Calu3 (cell line): ENCODE measurements around the gene SMURF2. TPM values are rescaled to one million over a fixed set of nuclear protein-coding genes. Genes with fewer than 3 reads are reported as not detected.

ENCODE experiments used
- BruUV-seq: library from RNA; stranded (reverse); fragments of 400-500 nt; replicated peaks from 2 replicates; lab custom pipeline; 2021; lab: Mats Ljungman, UMichigan
- CTCF ChIA-PET: fragments of 300-600 bp; sonication (Branson Sonifier 250); formaldehyde crosslinking; loops from one replicate; lab custom pipeline; 2022; ENCODE audit warnings: antibody characterized with exemption; lab: Charles Lee
- DNase-seq: peaks from one replicate; pipeline ENCODE4 v3.0.0; 2022
- H3K27ac Mint-ChIP-seq: one replicate; pipeline ENCODE4 v1.8.0; 2022; ENCODE audit warnings: mixed read lengths; ENCODE audit not compliant: unreplicated experiment
- H3K27me3 Mint-ChIP-seq: one replicate; pipeline ENCODE4 v1.8.0; 2022; ENCODE audit warnings: mixed read lengths; ENCODE audit not compliant: unreplicated experiment
- H3K36me3 Mint-ChIP-seq: one replicate; pipeline ENCODE4 v1.8.0; 2022; ENCODE audit warnings: mild to moderate bottlenecking, moderate library complexity, mixed read lengths; ENCODE audit not compliant: insufficient read depth, unreplicated experiment
- H3K4me1 Mint-ChIP-seq: one replicate; pipeline ENCODE4 v1.8.0; 2022; ENCODE audit warnings: mild to moderate bottlenecking, low read depth, mixed read lengths; ENCODE audit not compliant: unreplicated experiment
- H3K4me3 Mint-ChIP-seq: one replicate; pipeline ENCODE4 v1.8.0; 2022; ENCODE audit warnings: mild to moderate bottlenecking, low read depth, moderate library complexity, mixed read lengths; ENCODE audit not compliant: unreplicated experiment
- H3K9me3 Mint-ChIP-seq: one replicate; pipeline ENCODE4 v1.8.0; 2022; ENCODE audit warnings: low read depth, mixed read lengths; ENCODE audit not compliant: unreplicated experiment
- intact Hi-C: fragments of 100-400 bp; cut with micrococcal nuclease; formaldehyde crosslinking; loops from one replicate; pipeline ENCODE4 v1.10.0; 2022; ENCODE audit not compliant: unreplicated experiment
- total RNA-seq: library from RNA; stranded (reverse); gene quantifications from 2 replicates; pipeline ENCODE4 v1.2.3, GENCODE V29; 2022
- TF ChIP-seq, protein P1 (sequence below): fragments of 200-600 bp; IDR thresholded peaks from one replicate; pipeline ENCODE4 v1.8.0; 2022; ENCODE audit warnings: antibody characterized with exemption; ENCODE audit not compliant: unreplicated experiment

The SMURF2 gene
- total RNA-seq, 1 experiment from 2014 or later = 18.8 TPM

DNA sequence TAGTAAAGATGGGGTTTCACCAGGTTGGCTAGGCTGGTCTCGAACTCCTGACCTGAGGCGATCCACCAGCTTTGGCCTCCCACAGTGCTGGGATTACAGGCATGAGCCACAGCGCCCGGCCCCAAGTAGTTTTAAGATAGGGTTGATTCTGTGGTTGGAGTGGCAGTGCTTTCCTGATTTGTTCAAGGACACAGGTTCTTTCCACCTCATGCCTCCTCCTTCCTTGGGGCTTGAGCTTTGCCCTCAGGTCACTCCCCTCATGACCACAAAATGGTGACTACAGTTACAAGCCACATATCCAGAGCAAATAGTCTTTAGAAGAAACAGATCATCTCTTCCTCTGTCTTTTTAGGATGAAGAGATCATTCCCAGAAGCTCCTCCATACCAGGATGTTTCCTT is 25.3 kb upstream of the SMURF2 start:
- H3K4me3 Mint-ChIP-seq = no peak overlapping the region
- H3K36me3 Mint-ChIP-seq = no peaks in the 10 kb centered on the region
- CTCF ChIA-PET = no interaction called here
- BruUV-seq = no TSS peak
- no peaks in the 10 kb centered on the region for H3K9me3 Mint-ChIP-seq
- H3K27me3 Mint-ChIP-seq = no peaks in the 10 kb centered on the region
- intact Hi-C loops = no loop called here
- H3K4me1 Mint-ChIP-seq = peaks cover 1% of the 10 kb centered on the region
- TF ChIP-seq, protein P1, sequence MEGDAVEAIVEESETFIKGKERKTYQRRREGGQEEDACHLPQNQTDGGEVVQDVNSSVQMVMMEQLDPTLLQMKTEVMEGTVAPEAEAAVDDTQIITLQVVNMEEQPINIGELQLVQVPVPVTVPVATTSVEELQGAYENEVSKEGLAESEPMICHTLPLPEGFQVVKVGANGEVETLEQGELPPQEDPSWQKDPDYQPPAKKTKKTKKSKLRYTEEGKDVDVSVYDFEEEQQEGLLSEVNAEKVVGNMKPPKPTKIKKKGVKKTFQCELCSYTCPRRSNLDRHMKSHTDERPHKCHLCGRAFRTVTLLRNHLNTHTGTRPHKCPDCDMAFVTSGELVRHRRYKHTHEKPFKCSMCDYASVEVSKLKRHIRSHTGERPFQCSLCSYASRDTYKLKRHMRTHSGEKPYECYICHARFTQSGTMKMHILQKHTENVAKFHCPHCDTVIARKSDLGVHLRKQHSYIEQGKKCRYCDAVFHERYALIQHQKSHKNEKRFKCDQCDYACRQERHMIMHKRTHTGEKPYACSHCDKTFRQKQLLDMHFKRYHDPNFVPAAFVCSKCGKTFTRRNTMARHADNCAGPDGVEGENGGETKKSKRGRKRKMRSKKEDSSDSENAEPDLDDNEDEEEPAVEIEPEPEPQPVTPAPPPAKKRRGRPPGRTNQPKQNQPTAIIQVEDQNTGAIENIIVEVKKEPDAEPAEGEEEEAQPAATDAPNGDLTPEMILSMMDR = no peak
- no peak for DNase-seq
- no peak overlapping the region for H3K27ac Mint-ChIP-seq

DNA sequence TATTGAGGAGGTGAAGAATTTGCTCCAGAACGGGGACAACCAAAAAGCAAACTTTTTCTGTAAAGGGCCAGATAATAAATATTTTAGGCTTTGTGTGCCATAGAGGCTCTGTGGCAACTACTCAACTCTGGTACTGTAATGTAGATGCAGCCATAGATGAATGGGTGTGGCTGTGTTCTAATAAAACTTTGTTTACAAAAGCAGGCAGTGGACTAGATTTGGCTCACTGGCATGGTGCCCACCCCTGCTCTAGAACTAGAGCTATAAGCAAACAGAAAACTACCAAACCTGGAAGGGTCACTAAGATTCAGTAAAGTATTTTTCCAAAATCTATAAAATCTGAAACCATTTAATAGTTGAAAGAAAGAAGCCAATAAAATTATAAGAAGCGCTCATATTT is 24.6 kb upstream of the SMURF2 start:
- Mint-ChIP-seq H3K36me3 (no peaks in the 10 kb centered on the region), H3K4me1 (peaks cover 8% of the 10 kb centered on the region), H3K9me3 (no peaks in the 10 kb centered on the region), H3K27me3 (no peaks in the 10 kb centered on the region), H3K4me3 (no peak overlapping the region), H3K27ac (no peak overlapping the region)
- TF ChIP-seq, protein P1 = no peak
- DNase-seq = no peak
- intact Hi-C loops = no loop called here
- BruUV-seq = no TSS peak
- CTCF ChIA-PET = no interaction called here

DNA sequence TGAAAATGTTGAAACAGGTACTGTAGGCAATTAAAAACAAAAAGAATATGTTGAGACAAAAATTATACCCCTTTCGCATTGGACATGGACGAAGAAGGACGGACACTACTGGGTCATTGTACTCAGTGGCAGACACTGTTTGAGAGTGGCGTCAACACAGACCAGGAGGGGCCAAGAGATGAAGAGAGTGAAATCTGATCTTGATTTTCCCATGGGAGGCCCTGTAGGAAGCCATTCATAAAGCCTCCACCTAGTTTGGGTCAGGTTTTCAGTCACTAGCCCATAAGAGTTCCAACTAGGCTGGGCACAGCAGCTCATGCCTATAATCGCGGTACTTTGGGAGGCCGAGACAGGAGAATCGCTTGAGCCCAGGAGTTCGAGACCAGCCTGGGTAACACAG is 23.6 kb upstream of the SMURF2 start:
- no peaks in the 10 kb centered on the region for H3K27me3 Mint-ChIP-seq
- no peak overlapping the region for H3K27ac Mint-ChIP-seq
- intact Hi-C loops = no loop called here
- H3K9me3 Mint-ChIP-seq = no peaks in the 10 kb centered on the region
- no peak overlapping the region for H3K4me3 Mint-ChIP-seq
- DNase-seq = no peak
- peaks cover 8% of the 10 kb centered on the region for H3K4me1 Mint-ChIP-seq
- TF ChIP-seq, protein P1 = no peak
- no TSS peak for BruUV-seq
- H3K36me3 Mint-ChIP-seq = no peaks in the 10 kb centered on the region
- CTCF ChIA-PET = no interaction called here

DNA sequence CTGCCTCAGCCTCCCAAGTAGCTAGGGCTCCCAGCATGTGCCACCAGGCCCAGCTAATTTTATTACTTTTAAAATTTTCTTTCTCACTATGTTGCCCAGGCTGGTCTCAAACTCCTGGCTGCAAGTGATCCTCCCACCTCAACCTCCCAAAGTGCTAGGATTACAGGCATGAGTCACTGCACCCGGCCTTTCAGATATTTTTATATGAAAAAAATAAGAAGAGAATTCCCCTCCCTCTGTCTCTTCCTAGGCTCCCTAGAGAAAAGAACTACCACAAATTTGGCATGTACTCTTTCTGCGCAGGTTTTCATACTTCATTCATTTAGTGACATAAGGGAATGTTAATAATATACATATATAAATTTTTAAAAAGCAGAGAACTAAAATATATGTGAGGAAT is 21.7 kb upstream of the SMURF2 start:
- intact Hi-C loops = no loop called here
- Mint-ChIP-seq H3K36me3 (no peaks in the 10 kb centered on the region), H3K27me3 (no peaks in the 10 kb centered on the region), H3K4me3 (no peak overlapping the region), H3K4me1 (peaks cover 20% of the 10 kb centered on the region), H3K9me3 (no peaks in the 10 kb centered on the region), H3K27ac (no peak overlapping the region)
- no peak for DNase-seq
- CTCF ChIA-PET = no interaction called here
- no TSS peak for BruUV-seq
- TF ChIP-seq, protein P1 = no peak
